Measurements from ENCODE around the gene RALY. TPM values are rescaled to one million over a fixed set of nuclear protein-coding genes. Genes with fewer than 3 reads are reported as not detected.

RALY gene
- total RNA-seq, 2 donors from 2014 or later, result 74.2 to 86.4 TPM

- H3K36me3 ChIP-seq, result peaks cover 78% of the 10 kb centered on the region
- DNase-seq (ENCODE audit: low spot score), result no peak
- H3K4me1 ChIP-seq, result peaks cover 0 to 5% of the 10 kb centered on the region in 2 donors
- no peak overlapping the region for H3K27ac ChIP-seq
- TF ChIP-seq CTCF (IDR thresholded peaks at IDR 0.05), result no peak
- no peaks in the 10 kb centered on the region for H3K9me3 ChIP-seq
- no peaks in the 10 kb centered on the region for H3K27me3 ChIP-seq
- H3K4me3 ChIP-seq, result no peak overlapping the region
Observed at GRCh38 chr20:34102342-34102741, 108.6 kb downstream of the RALY start.

- H3K9me3 ChIP-seq, result no peaks in the 10 kb centered on the region
- H3K4me1 ChIP-seq, result peaks cover 0 to 18% of the 10 kb centered on the region in 2 donors
Observed at GRCh38 chr20:34104059-34104458, 110.3 kb downstream of the RALY start.

GRCh38 chr20:34105978-34106675, 112.4 kb downstream of the RALY start:
- Histone ChIP-seq H3K4me1 (peaks cover 0 to 38% of the 10 kb centered on the region in 2 donors), H3K27me3 (no peaks in the 10 kb centered on the region), H3K4me3 (no peak overlapping the region), H3K27ac (no peak overlapping the region), H3K36me3 (peaks cover 42% of the 10 kb centered on the region), H3K9me3 (no peaks in the 10 kb centered on the region)
- TF ChIP-seq CTCF (IDR thresholded peaks at IDR 0.05), result no peak
- DNase-seq (ENCODE audit: low spot score), result no peak

More at GRCh38 chr20:34104059-34104458, 110.3 kb downstream of the RALY start:
- no peak for DNase-seq (ENCODE audit: low spot score)
- TF ChIP-seq CTCF (IDR thresholded peaks at IDR 0.05), result no peak
- no peaks in the 10 kb centered on the region for H3K27me3 ChIP-seq
- no peak overlapping the region for H3K27ac ChIP-seq
- H3K4me3 ChIP-seq, result no peak overlapping the region
- peaks cover 61% of the 10 kb centered on the region for H3K36me3 ChIP-seq

- H3K36me3 ChIP-seq, result peaks cover 16% of the 10 kb centered on the region
- no peaks in the 10 kb centered on the region for H3K27me3 ChIP-seq
- H3K4me3 ChIP-seq, result no peak overlapping the region
- H3K27ac ChIP-seq, result no peak overlapping the region
- no peak for TF ChIP-seq CTCF (IDR thresholded peaks at IDR 0.05)
- no peaks in the 10 kb centered on the region for H3K9me3 ChIP-seq
- no peak for DNase-seq (ENCODE audit: low spot score)
- peaks cover 0 to 38% of the 10 kb centered on the region in 2 donors for H3K4me1 ChIP-seq
Observed at GRCh38 chr20:34108616-34109174, 115.0 kb downstream of the RALY start.

- no peak for DNase-seq (ENCODE audit: low spot score)
- H3K9me3 ChIP-seq, result no peaks in the 10 kb centered on the region
- peaks cover 0 to 38% of the 10 kb centered on the region in 2 donors for H3K4me1 ChIP-seq
- no peak overlapping the region for H3K27ac ChIP-seq
- peaks cover 9% of the 10 kb centered on the region for H3K36me3 ChIP-seq
- no peaks in the 10 kb centered on the region for H3K27me3 ChIP-seq
- no peak for TF ChIP-seq CTCF (IDR thresholded peaks at IDR 0.05)
- no peak overlapping the region for H3K4me3 ChIP-seq
Observed at GRCh38 chr20:34109442-34109841, 115.7 kb downstream of the RALY start.
